K562 (cell line): ENCODE measurements around the gene TULP3. TPM values are rescaled to one million over a fixed set of nuclear protein-coding genes. Genes with fewer than 3 reads are reported as not detected.

Source experiments
- ARID3B ChIP-seq: fragments of 250-450 bp; sonication (Bioruptor Pico); IDR thresholded peaks from 2 replicates; pipeline ENCODE4 v1.4.0; 2020; ENCODE audit warnings: borderline replicate concordance
- BCOR ChIP-seq: fragments of 450-650 bp; IDR thresholded peaks from 2 replicates; pipeline ENCODE4 v1.6.1; 2016
- CBX2 ChIP-seq: fragments of 200-600 bp; sonication (generic); IDR thresholded peaks from one replicate; pipeline ENCODE4 v1.6.1; 2012; ENCODE audit warnings: mild to moderate bottlenecking, low read length, inconsistent platforms; ENCODE audit not compliant: insufficient read depth, poor library complexity, severe bottlenecking
- CREM ChIP-seq: IDR thresholded peaks from 2 replicates; pipeline ENCODE4 v1.6.1; 2014; ENCODE audit warnings: antibody characterized with exemption, low read depth
- CUX1 ChIP-seq: fragments of 200-800 bp; sonication (Bioruptor generic); IDR thresholded peaks from 2 replicates; pipeline ENCODE4 v1.6.1; 2016; ENCODE audit warnings: missing genetic modification characterization, missing compliant biosample characterization
- DLX4 ChIP-seq: fragments of 250-450 bp; sonication (Bioruptor Pico); IDR thresholded peaks from 2 replicates; pipeline ENCODE4 v1.6.1; 2021; ENCODE audit warnings: mild to moderate bottlenecking
- HMGXB4 ChIP-seq: sonication (generic); formaldehyde crosslinking; IDR thresholded peaks from 2 replicates; pipeline ENCODE4 v1.8.1; 2023; ENCODE audit warnings: mild to moderate bottlenecking, missing genetic modification reagents
- KLF16 ChIP-seq: IDR thresholded peaks from 2 replicates; pipeline ENCODE4 v1.6.1; 2016; ENCODE audit warnings: antibody characterized with exemption
- MLLT1 ChIP-seq, 2 experiments: fragments of 450-650 bp; IDR thresholded peaks; 2 replicates each; pipeline ENCODE4 v1.6.1; 2016
- MYC ChIP-seq, 2 experiments: fragments of 250-450 bp in 1 of 2; sonication (Bioruptor Pico) in 1 of 2; IDR thresholded peaks; 2 replicates each; pipeline versions ENCODE4 v1.5.1 to v1.6.1; 2012 to 2021; ENCODE audit warnings: low read depth in 2 of 2, borderline replicate concordance in 1 of 2, improper control_type of control experiment in 1 of 2, low read length in 1 of 2, mild to moderate bottlenecking in 1 of 2, moderate library complexity in 1 of 2
- PTRF ChIP-seq: fragments of 450-650 bp; IDR thresholded peaks from 2 replicates; pipeline ENCODE4 v1.6.1; 2016; ENCODE audit warnings: mild to moderate bottlenecking, missing genetic modification characterization, missing compliant biosample characterization
- TAF7 ChIP-seq: fragments of 450-650 bp; IDR thresholded peaks from 2 replicates; pipeline ENCODE4 v1.6.1; 2016; ENCODE audit warnings: missing genetic modification characterization, missing compliant biosample characterization
- TAF9B ChIP-seq: fragments of 450-650 bp; IDR thresholded peaks from 2 replicates; pipeline ENCODE4 v1.6.1; 2018; ENCODE audit warnings: mild to moderate bottlenecking; ENCODE audit not compliant: partially characterized antibody
- ZNF511 ChIP-seq: sonication (generic); formaldehyde crosslinking; IDR thresholded peaks from 2 replicates; pipeline ENCODE4 v1.8.0; 2022; ENCODE audit warnings: mild to moderate bottlenecking, missing genetic modification reagents
- ZNF77 ChIP-seq: fragments of 250-450 bp; sonication (Bioruptor Pico); IDR thresholded peaks from 2 replicates; pipeline ENCODE4 v1.5.0; 2020
- polyA plus RNA-seq, 8 experiments: library from polyadenylated mRNA; depleted of rRNA in 4 of 8; stranded (reverse) in 5 of 8; unstranded in 3 of 8; fragments of >200 nt; fragmentation: Nextera tagmentation in 2 of 8; fragmentation: Illumina TruSeq in 1 of 8; extraction: Ambion mirVana in 2 of 8; extraction: Trizol in 1 of 8; gene quantifications; 2 replicates each; pipeline versions ENCODE4 v1.2.1 to v1.2.3, GENCODE V29; 2011 to 2014; ENCODE audit warnings: inconsistent platforms in 1 of 8, missing spikeins in 1 of 8
- total RNA-seq, 7 experiments: library from RNA; depleted of rRNA in 6 of 7; stranded (reverse); fragments of >200 nt in 6 of 7; fragmentation: Illumina TruSeq in 2 of 7; extraction: Trizol in 2 of 7; gene quantifications; 2 replicates each; pipeline versions ENCODE4 v1.2.1 to v1.2.3, GENCODE V29; 2011 to 2021; ENCODE audit warnings: low replicate concordance in 1 of 7

Gene TULP3
- total and polyA plus RNA-seq, 9 of the 15 experiments (the other 6 are each of a cell fraction or from before 2014, with no cell fraction given), result 3.6 to 13.3 (median 7.3) TPM

- TF ChIP-seq DLX4 (CRISPR knock-in tag) (no peak), TAF9B (no peak), HMGXB4 (CRISPR knock-in tag) (no peak), MYC (IDR thresholded peaks at IDR 0.05; ENCODE audit: low read depth, low read length) (no peak), MYC (CRISPR knock-in tag; IDR thresholded peaks at IDR 0.05; ENCODE audit: borderline replicate concordance, low read depth) (peak; percentile 54; the same call in 1 of the 2 replicates), ZNF511 (CRISPR knock-in tag) (no peak), PTRF (tag) (no peak), ARID3B (CRISPR knock-in tag) (no peak), TAF7 (tag) (no peak), CBX2 (no peak), CREM (no peak), KLF16 (no peak), CUX1 (0 out of 2 replicates have a peak, but pooled peaks have one; percentile 44), BCOR (no peak), MLLT1 (IDR thresholded peaks at IDR 0.05) (no peak), ZNF77 (CRISPR knock-in tag) (no peak)
These were observed 14.2 kb upstream of the TULP3 start (continued) for GRCh38 chr12:2876431-2877046.
